ENCODE measurements around the gene TM2D3.

The TM2D3 gene

GRCh38 chr15:101620671-101621070 lies 31.5 kb downstream of the TM2D3 start:
- DNase-seq, result no peak

DNA sequence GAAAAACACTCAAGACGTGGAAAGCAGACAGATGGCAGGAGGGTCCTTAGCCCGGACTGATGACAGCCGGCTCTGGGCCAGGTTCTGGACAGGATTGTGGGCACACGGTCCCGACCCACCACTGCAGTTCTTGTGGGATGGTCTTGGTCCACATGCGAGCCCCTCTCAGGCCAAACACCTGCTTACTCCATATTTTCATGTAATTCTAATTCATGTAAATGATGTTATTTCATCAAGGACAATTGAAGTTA lies 32.6 kb downstream of the TM2D3 start:
- DNase-seq, result no peak

- no peak for DNase-seq
These were observed 33.1 kb downstream of the TM2D3 start for GRCh38 chr15:101618851-101619614.

GRCh38 chr15:101618076-101618475 lies 34.1 kb downstream of the TM2D3 start:
- no peak for DNase-seq

DNA sequence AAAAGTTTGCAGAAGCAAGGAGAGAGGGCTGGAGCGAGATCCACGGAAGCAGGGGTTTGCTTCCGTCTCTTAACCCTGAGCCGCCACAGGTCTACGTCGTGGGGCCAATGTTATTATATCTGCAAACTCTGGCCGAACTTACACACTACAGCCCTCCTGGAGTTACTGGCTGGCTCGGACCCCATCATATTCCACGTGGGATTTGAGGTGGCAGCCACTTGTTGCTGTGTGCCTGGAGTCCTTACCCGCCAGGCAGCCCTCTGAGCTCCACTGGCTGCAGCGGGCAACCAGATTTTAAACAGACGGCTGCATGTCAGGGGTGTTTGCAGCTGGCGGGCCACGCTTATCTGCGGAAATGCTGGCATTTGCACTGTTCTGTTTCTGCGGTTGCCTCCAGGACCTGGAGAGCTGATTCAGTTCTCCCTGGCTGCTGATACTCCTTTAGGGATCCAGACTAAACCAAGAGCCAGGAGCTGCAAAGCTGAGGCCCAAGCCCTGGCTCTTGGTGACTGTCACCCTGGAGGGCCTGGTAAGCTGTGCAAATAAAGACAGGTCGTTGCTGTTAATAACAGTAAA lies 34.7 kb downstream of the TM2D3 start:
- DNase-seq, result no peak

DNA sequence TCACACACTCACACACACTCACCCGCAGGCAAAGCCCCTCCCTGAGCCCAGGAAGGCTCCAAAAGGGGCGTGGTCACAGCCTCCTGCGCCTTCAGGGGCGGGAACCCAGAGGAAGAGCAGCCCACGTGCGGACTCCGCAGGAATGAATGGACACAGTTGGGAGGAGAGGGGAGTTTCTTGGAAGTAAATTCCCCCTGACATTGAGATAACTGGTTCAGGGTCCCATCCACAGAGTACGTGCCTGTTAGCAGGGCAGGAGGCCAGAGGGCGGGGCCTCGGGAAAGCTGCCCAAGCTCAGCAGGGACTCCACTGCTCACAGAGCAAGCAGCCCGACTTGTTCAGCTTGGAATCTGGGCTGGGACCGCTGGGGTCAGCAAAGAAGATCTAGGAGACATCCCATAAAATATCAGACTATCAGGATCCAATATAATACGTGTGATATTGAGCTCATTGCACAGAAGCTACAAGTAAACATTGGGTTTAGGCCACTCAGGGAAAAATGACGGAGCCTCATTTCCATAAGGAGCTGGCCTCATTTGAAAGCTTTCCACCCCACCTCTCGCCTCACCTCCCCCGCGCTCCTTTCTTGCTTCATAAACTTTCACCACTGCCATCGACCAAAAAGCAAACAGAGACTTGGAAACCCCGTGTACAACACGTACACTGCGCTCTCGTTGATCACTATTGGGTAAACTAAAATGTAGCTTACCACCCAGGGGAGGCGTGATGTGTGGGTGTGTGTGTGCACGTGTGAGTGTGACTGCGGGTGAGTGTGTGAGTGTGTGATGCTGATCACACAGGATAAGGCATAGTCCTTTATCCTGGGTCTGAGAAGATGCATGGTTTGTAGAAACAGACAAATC lies 36.0 kb downstream of the TM2D3 start:
- DNase-seq, result no peak

- DNase-seq, result no peak
These were observed 36.7 kb downstream of the TM2D3 start for GRCh38 chr15:101615414-101615985.

GRCh38 chr15:101614761-101615160 lies 37.4 kb downstream of the TM2D3 start:
- no peak for DNase-seq

DNA sequence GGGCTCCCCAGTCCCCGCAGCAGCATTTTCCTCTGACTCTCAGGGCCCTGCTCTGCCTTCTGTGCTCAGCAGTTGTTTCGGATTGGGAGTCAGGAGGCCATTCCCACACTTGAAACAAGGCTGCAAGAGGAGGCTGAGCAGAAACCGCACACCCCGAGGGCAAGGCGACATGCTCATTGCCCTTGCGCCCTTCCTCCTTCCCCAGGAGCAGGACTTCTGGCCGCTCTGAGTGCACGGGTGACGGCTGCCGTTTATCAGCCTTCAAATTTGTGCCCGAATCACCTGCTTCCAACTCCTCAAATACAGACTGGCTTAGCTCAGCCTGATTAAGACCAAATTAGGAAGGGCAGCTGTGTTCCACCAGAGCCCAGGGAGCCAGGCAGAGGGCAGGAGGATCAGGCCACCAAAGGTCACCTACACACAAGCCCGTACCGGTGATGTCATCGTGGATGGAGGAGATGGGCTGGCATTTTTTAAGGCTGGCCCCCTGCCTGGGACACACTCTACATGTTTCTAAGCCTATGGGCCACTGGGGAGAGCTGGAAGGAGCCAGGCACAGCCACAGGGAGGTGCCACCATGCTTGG lies 38.1 kb downstream of the TM2D3 start:
- DNase-seq, result no peak

DNA sequence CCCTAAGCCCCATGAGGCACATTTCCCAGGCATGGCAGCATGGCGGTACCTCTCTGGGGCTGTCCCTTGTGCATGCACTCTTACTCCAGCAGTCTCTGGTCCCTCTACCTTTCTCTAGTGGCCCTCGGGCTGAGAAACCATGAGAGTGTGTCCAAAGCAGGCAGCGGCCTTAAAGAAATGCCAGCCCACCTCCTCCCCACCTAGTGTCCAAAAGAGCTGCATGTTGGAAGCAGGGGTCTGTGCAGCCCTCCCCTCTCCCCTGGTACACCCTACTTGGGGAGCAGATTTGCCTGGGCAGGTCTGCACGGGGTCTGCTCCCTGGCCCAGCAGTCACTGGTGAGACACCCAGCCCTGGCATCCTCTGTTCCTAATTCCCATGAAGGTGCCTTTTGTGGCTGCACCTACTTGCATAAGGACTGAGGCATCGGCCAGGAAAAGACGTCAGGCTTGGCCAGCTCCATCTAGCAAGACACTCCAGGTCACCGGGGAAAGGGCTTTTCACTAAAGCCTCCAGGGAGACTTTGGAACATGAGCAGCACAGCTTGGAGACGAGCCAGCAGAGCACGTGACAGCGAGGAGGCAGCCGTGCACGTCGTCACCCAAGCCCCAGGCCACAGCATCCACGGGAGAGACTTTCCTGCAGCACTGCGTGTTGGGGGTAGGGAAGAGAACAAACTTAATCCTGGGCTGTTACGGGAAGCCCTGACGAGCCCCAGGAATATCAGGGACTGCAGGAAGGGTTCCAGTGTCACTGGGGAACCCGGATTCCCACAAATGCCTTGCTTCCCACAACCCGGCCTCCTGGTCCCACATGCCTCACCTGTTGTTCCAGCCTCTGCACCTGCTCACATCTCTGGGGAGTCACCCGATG lies 38.8 kb downstream of the TM2D3 start:
- no peak for DNase-seq

DNA sequence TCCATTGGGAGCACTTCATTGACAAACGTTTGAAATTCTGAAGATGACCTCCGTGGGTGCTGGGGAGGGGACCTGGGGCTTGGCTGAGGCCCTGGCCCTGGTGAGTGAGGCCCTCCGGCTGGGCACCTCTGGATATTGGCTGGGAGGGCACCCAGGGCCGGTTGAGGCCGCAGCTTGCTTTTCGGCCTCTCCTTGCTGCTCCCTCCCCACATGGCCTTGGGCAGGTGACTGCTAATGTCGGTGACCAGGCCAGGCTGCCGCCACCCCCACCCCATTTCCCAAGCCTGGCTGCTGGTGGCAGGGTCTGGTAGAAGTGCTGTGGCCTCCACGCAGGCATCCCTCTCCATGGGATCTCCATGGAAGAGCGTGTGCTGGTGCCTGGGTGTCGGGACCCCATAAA lies 39.5 kb downstream of the TM2D3 start:
- DNase-seq, result no peak

- no peak for DNase-seq
These were observed 40.4 kb downstream of the TM2D3 start for GRCh38 chr15:101611580-101612299.

GRCh38 chr15:101611007-101611406 lies 41.2 kb downstream of the TM2D3 start:
- no peak for DNase-seq

DNA sequence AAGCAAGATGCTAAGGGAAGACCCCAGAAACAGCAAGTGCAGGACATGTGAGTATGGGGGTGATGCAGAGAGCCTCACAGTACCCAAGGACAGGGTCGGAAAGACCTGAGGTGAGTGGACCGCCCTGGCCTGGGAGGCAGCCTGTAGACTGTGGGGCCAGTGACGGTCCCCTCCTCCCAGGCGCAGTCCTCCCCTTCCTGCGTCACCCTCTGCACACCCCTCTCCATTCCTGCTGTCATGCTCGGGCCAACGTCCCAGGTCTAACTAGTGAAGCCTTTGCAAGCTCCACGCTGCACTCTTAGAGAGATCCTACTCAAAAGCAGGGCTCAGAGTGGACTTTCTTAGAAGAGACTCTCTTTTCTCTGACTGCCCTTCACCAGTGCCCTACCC lies 41.6 kb downstream of the TM2D3 start:
- no peak for DNase-seq

DNA sequence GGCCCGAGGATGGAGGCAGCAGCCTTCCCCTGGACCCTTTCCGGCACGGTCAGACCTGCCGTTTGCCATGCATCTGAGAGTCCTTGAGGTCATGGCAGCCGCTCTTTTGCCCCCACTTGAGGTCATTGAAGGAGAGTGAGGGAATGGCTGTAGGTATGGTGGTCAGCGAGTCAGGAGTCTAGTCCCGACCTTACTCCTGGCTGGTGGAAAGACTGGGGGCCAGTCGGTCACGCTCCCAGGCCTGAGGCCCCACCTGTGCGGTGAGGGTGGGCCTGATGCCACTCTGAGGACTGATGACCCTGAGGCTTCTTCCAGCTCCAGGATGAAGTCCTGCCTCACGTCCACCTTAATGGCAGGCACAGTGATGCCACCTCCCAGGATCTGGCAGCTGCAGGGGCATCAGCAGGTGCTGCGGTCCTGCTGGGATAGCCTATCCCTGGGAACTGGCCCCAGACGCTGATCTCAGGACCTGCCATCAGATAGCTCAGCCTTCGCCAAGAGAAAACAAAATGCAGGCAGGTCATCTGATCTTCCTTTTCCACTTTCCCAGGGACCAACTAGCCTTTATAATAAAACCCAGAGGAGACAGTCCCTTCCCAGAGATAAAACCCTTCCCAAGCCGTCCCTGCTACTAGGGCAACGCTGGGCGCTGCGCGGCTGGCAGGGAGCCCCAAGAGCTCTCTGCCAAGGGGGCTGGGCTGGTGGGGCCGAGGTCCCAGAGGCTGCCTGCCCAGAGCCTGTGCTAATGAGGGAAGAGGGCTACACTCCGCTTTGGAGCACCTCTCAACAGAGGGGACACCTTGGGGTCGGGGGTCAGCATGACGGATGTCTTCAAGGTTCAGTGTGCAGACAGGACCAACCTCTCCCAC lies 42.2 kb downstream of the TM2D3 start:
- DNase-seq, result no peak

- DNase-seq, result no peak
These were observed 44.0 kb downstream of the TM2D3 start for GRCh38 chr15:101608201-101608600.

DNA sequence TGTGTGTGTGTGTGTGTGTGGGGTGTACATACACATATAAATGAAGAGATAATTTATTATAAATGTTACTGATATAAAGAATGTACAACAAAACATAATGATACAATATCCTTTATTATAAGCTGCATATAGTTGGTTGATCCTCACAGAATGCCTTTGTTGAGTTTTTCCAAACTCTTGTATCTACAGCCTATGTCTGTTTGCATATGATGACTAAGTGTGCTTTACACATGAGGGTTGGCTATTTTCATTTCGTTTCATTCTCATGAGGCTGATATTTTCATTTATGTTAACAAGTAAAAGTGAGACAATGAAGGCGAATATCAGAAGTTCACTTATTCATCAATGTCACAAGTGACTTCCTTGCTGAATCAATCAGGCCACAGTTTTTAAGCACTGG lies 45.1 kb downstream of the TM2D3 start:
- DNase-seq, result no peak

DNA sequence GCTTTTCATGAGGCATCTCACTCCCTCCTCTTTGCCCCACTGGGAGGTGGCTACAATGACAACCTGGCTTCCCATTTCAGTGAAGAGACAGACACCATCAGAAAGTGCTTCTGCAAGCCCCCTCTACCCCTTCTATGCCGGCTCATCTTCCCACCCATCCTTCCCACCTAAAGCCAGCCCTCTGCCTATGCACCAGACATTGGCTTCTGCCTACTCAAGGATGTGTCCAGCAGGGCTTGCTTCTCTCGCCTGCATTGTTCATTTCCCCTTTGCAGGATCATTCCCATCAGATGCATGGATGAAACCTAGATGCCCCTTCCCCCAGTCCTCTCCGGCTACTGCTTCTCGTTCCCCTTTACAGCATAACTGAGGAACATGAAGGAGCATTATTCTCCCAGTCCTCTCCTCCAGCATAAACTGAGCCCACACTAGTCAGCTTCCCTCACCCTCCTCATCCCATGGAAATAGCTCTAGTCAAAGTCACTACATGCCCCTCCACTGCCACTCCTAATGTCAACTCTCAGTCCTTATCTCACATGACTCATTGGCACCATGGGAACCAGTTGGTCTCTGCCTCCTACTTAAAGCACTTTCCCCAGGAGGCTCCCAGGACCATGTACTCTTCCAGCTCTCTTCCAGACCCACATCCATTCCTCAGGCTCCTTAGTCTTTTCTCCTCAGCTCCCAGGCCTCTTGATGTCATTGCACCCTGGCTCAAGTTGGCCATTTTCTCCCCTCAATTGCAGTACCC lies 47.9 kb downstream of the TM2D3 start:
- DNase-seq, result no peak

- DNase-seq, result no peak
These were observed 49.4 kb downstream of the TM2D3 start for GRCh38 chr15:101602801-101603200.

GRCh38 chr15:101600035-101600434 lies 52.1 kb downstream of the TM2D3 start:
- DNase-seq, result no peak
